HUDEP-2 (cell line): ENCODE results near the gene NBEAL2.

Experiments used
- DNase-seq, 76 experiments: peaks; one replicate each; lab custom pipeline; 2025; ENCODE audit not compliant: unreplicated experiment in 76 of 76; lab: John Stamatoyannopoulos, UW

The NBEAL2 gene

DNA sequence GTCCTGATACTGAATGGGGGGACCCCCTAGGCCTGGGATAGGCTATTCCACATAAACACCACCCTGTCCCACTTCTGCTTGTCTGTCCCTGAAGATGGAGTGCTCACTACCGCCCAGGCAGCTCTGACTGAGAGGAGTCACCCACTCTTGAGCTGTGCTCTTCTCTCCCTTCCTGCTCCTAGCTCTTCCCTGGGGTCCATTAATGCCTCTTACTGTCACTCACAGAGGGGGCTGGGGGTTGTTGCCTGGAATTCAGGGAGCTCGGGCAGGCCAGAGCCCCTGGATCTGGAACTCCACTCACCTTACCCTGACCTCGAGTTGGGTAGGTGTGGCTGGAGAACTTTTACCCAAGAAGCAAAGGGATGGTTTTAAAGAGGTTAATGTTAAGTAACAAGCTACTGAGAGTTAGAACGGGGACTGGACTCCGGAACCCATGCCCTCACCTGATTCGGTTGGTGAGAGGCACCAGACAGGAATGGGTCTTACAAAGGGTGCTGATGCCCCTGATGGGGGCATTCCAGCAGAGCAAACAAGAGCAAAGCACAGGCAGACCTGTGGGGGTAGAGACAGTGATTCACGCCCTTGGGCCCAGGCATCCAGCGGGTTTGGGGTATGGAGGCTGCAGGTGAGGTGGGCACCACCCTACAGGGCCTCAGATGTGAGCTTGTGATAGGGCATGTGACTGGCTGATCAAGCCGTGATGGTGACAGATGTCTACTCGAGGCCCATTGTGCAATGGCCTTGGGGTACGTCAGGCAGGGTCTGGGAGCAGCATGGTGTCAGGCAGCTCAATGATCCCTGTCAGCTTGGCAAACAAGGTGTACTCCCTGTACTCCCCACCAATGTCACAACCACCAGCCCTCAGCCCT is 5.4 kb downstream of the NBEAL2 start:
- no peak for DNase-seq

- DNase-seq, result no peak
Observed at GRCh38 chr3:46985588-46985987, 6.1 kb downstream of the NBEAL2 start.

- peak in 1 of 76 experiments; percentile 15 for DNase-seq
Observed at GRCh38 chr3:46986055-46986730, 6.7 kb downstream of the NBEAL2 start.

GRCh38 chr3:46986782-46987310 is 7.4 kb downstream of the NBEAL2 start:
- DNase-seq, result no peak

- peak in 48 of 76 experiments; percentile 7 to 70 (median 41) for DNase-seq
Observed at GRCh38 chr3:46987319-46987742, 7.9 kb downstream of the NBEAL2 start.

- peak in 53 of 76 experiments; percentile 12 to 76 (median 40) for DNase-seq
Observed at GRCh38 chr3:46987743-46988401, 8.4 kb downstream of the NBEAL2 start.

DNA sequence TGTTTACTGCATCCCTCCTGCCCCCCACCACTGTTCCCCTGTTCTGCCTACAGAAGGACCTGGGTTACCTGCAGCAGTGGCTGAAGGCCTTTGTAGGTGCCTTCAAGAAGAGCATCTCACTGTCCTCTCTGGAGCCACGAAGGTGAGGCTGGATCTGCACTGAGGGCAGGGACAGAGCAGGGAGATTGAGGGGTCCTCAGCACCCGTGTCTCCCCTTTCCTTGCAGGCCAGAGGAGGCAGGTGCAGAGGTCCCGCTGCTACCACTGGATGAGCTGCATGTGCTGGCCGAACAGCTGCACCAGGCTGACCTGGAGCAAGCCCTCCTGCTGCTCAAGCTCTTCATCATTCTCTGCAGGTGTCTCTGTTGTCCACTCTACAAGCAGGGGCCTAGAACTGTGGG is 9.2 kb downstream of the NBEAL2 start:
- DNase-seq, result no peak

- no peak for DNase-seq
Observed at GRCh38 chr3:46989146-46989810, 9.8 kb downstream of the NBEAL2 start.

- DNase-seq, result no peak
Observed at GRCh38 chr3:46990573-46991374, 11.3 kb downstream of the NBEAL2 start.

GRCh38 chr3:46991406-46992165 is 12.1 kb downstream of the NBEAL2 start:
- no peak for DNase-seq

DNA sequence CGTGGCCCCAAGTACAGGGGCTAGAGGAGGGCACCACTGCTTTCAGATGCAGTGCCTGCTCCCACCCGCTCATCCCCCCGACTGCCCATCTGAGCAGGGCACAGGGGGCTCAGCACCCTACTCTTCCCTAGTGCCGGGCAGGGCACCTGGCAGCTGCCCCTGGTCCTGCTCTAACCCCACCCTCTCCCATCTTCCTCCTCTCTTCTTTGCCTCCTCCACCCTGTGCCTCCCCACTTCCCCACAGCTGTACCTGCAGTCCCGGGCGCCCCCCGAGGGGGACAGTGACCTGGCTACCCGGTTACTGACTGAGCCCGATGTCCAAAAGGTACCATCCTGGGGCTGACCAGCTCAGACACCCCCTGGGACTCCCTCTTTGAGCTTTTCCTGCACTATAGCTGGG is 12.8 kb downstream of the NBEAL2 start:
- DNase-seq, result no peak

DNA sequence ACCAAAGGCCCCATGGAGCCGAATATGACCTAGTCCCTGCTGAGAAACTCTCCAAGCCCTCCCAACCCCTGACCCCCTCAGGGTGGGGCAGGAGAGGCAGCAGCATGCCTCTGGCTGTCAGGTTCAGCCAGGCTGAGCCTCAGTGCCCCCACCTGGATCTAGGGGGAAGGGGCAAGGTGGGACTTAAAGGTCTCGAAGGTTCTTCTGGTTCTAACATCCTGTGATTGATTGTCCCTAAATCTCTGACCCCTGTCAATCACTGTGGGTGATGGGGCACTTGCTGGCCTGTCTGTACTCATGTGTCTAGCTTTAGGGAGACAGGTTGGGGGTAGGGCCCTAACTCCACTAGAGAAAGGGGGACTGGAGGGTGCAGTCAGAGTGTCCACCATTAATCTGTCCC is 13.8 kb downstream of the NBEAL2 start:
- no peak for DNase-seq

- no peak for DNase-seq
Observed at GRCh38 chr3:46993986-46994385, 14.5 kb downstream of the NBEAL2 start.

- DNase-seq, result no peak
Observed at GRCh38 chr3:46994801-46995731, 15.6 kb downstream of the NBEAL2 start.

GRCh38 chr3:46995901-46996562 is 16.6 kb downstream of the NBEAL2 start:
- no peak for DNase-seq

DNA sequence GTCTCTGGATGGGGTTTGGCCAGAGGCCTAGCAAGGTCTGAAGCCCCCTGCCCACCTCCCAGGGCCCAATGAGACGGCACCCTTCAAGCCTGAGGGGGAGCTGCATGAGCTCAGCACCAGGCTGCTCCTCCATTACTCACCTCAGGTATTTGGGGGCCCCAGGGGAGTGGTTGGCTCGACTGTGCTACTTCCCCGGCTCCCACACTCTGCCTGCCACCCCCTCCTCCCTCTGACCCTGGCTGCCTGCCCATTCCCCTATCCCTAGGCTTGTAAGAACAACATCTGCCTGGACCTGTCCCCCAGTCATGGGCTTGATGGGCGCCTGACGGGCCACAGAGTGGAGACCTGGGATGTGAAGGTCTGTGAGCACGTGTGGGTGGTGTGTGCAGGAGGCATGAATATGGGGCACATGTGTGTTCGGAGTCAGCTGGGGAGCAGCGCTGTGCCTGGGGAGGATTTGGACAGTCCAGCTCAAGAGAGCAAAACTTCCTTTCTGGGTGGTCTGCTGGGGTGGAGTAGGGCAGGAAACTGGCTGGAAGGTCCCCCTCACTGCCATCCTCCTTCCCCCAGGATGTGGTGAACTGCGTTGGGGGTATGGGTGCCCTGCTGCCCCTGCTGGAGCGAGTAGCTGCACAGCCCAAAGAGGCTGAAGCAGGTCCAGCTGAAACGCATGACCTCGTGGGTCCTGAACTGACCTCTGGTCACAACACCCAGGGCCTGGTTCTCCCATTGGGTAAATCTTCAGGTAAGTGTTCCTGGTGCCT is 17.4 kb downstream of the NBEAL2 start:
- DNase-seq, result no peak
